Parathyroid adenoma (tissue), 2 donors: Measurements from ENCODE around the gene MX1.

Experiments
- H2AFZ ChIP-seq: fragments of 300-600 bp; sonication (generic); one replicate; pipeline ENCODE4 v1.7.0; 2017; ENCODE audit warnings: antibody characterized with exemption, mild to moderate bottlenecking
- H3K27ac ChIP-seq: fragments of 300-600 bp; sonication (generic); one replicate; pipeline ENCODE4 v1.7.0; 2017
- H3K27me3 ChIP-seq: fragments of 300-600 bp; sonication (generic); one replicate; pipeline ENCODE4 v1.7.0; 2017; ENCODE audit warnings: low read length; ENCODE audit not compliant: control insufficient read depth, insufficient read depth
- H3K36me3 ChIP-seq: fragments of 300-600 bp; sonication (generic); one replicate; pipeline ENCODE4 v1.7.0; 2017; ENCODE audit warnings: low read length; ENCODE audit not compliant: control insufficient read depth, insufficient read depth
- H3K4me1 ChIP-seq: fragments of 300-600 bp; sonication (generic); one replicate; pipeline ENCODE4 v1.7.0; 2017; ENCODE audit warnings: control low read depth
- H3K4me2 ChIP-seq: fragments of 300-600 bp; sonication (generic); one replicate; pipeline ENCODE4 v1.7.0; 2017; ENCODE audit warnings: low read length
- H3K4me3 ChIP-seq: fragments of 300-600 bp; sonication (generic); one replicate; pipeline ENCODE4 v1.7.0; 2017; ENCODE audit warnings: low read depth, low read length
- H3K79me2 ChIP-seq: fragments of 300-600 bp; sonication (generic); one replicate; pipeline ENCODE4 v1.7.0; 2017; ENCODE audit warnings: control low read depth
- H3K9ac ChIP-seq: fragments of 300-600 bp; sonication (generic); one replicate; pipeline ENCODE4 v1.7.0; 2017; ENCODE audit warnings: mild to moderate bottlenecking
- H3K9me3 ChIP-seq: fragments of 300-600 bp; sonication (generic); one replicate; pipeline ENCODE4 v1.7.0; 2017; ENCODE audit warnings: low read length; ENCODE audit not compliant: control insufficient read depth
- CTCF ChIP-seq: fragments of 300-600 bp; sonication (generic); IDR thresholded peaks from one replicate; pipeline ENCODE4 v1.7.0; 2017; ENCODE audit warnings: antibody characterized with exemption, mild to moderate bottlenecking
- donor health status: primary hyperparathyroidism.

MX1 gene

GRCh38 chr21:41453761-41454160 is 27.7 kb downstream of the MX1 start:
- Histone ChIP-seq H3K27me3 (no peaks in the 10 kb centered on the region), H3K79me2 (no peaks in the 10 kb centered on the region), H2AFZ (no peak overlapping the region), H3K27ac (no peak overlapping the region), H3K9me3 (no peaks in the 10 kb centered on the region), H3K9ac (no peak overlapping the region), H3K4me1 (no peaks in the 10 kb centered on the region), H3K4me3 (no peak overlapping the region), H3K4me2 (no peak overlapping the region), H3K36me3 (no peaks in the 10 kb centered on the region)
- no peak for TF ChIP-seq CTCF

- H3K4me3 ChIP-seq: no peak overlapping the region
- no peaks in the 10 kb centered on the region for H3K9me3 ChIP-seq
- TF ChIP-seq CTCF: no peak
- no peak overlapping the region for H3K9ac ChIP-seq
- no peak overlapping the region for H3K27ac ChIP-seq
- H3K79me2 ChIP-seq: no peaks in the 10 kb centered on the region
- H3K36me3 ChIP-seq: no peaks in the 10 kb centered on the region
- H3K4me2 ChIP-seq: no peak overlapping the region
- no peaks in the 10 kb centered on the region for H3K27me3 ChIP-seq
- no peak overlapping the region for H2AFZ ChIP-seq
- no peaks in the 10 kb centered on the region for H3K4me1 ChIP-seq
Observed at GRCh38 chr21:41458121-41458520, 32.1 kb downstream of the MX1 start.

- Histone ChIP-seq H2AFZ (no peak overlapping the region), H3K9me3 (no peaks in the 10 kb centered on the region), H3K4me3 (no peak overlapping the region), H3K27ac (no peak overlapping the region), H3K27me3 (no peaks in the 10 kb centered on the region), H3K4me1 (no peaks in the 10 kb centered on the region), H3K9ac (no peak overlapping the region), H3K4me2 (no peak overlapping the region), H3K79me2 (no peaks in the 10 kb centered on the region), H3K36me3 (no peaks in the 10 kb centered on the region)
- no peak for TF ChIP-seq CTCF
Observed at GRCh38 chr21:41458559-41458958, 32.5 kb downstream of the MX1 start.

GRCh38 chr21:41459884-41460534 is 34.0 kb downstream of the MX1 start:
- Histone ChIP-seq H3K27me3 (no peaks in the 10 kb centered on the region), H3K4me2 (no peak overlapping the region), H3K4me1 (no peaks in the 10 kb centered on the region), H3K4me3 (no peak overlapping the region), H3K9ac (no peak overlapping the region), H3K27ac (no peak overlapping the region), H3K36me3 (no peaks in the 10 kb centered on the region), H3K9me3 (no peaks in the 10 kb centered on the region), H2AFZ (no peak overlapping the region), H3K79me2 (no peaks in the 10 kb centered on the region)
- TF ChIP-seq CTCF: no peak
